Cardiac muscle cell (in vitro differentiated cells and primary cell): ENCODE results near the gene CTXND1. TPM values are rescaled to one million over a fixed set of nuclear protein-coding genes. Genes with fewer than 3 reads are reported as not detected.

Experiments
- DNase-seq, 2 donors: peaks; one replicate each; pipeline versions ENCODE4 v3.0.0 to v3.0.0-alpha.2; 2010 to 2017; ENCODE audit warnings: low read depth in 1 of 2, low spot score in 1 of 2
- H3K27ac ChIP-seq: fragments of 200-600 bp; sonication (generic); 2 replicates; pipeline ENCODE4 v1.5.1; 2016
- H3K27me3 ChIP-seq: fragments of 200-600 bp; sonication (generic); 2 replicates; pipeline ENCODE4 v1.6.0; 2016; ENCODE audit warnings: control low read depth
- H3K36me3 ChIP-seq: fragments of 200-600 bp; sonication (generic); 2 replicates; pipeline ENCODE4 v1.5.1; 2016; ENCODE audit warnings: control low read depth
- H3K4me1 ChIP-seq: fragments of 200-600 bp; sonication (generic); 2 replicates; pipeline ENCODE4 v1.8.1; 2017; ENCODE audit warnings: low read depth, mild to moderate bottlenecking, mixed run types
- H3K4me3 ChIP-seq: fragments of 200-600 bp; sonication (generic); 2 replicates; pipeline ENCODE4 v1.5.1; 2016; ENCODE audit warnings: mild to moderate bottlenecking
- H3K9me3 ChIP-seq: fragments of 200-600 bp; sonication (generic); 2 replicates; pipeline ENCODE4 v1.5.1; 2017; ENCODE audit warnings: low read depth, mild to moderate bottlenecking, control low read depth
- CTCF ChIP-seq: IDR thresholded peaks from 2 replicates; pipeline ENCODE4 v1.5.1; 2012; ENCODE audit warnings: low read depth, mild to moderate bottlenecking, low read length
- polyA plus RNA-seq: library from polyadenylated mRNA; unstranded; fragments of >200 nt; fragmentation: Nextera tagmentation; extraction: Ambion mirVana; gene quantifications from 2 replicates; pipeline ENCODE4 v1.2.1, GENCODE V29; 2016
- total RNA-seq: library from RNA; depleted of rRNA; stranded (reverse); fragments of >200 nt; gene quantifications from 2 replicates; pipeline ENCODE4 v1.2.3, GENCODE V29; 2016

The CTXND1 gene
- total and polyA plus RNA-seq, 2 experiments from 2014 or later: 0.09 to 0.27 TPM

GRCh38 chr15:80274996-80275395 is 23.0 kb upstream of the CTXND1 start:
- H3K36me3 ChIP-seq: no peaks in the 10 kb centered on the region
- no peak for TF ChIP-seq CTCF
- no peak overlapping the region for H3K27ac ChIP-seq
- DNase-seq: no peak
- H3K4me1 ChIP-seq: no peaks in the 10 kb centered on the region
- no peaks in the 10 kb centered on the region for H3K9me3 ChIP-seq
- peaks cover 11% of the 10 kb centered on the region for H3K27me3 ChIP-seq
- no peak overlapping the region for H3K4me3 ChIP-seq

GRCh38 chr15:80274554-80274953 is 22.5 kb upstream of the CTXND1 start:
- H3K27ac ChIP-seq: no peak overlapping the region
- peaks cover 16% of the 10 kb centered on the region for H3K27me3 ChIP-seq
- no peak overlapping the region for H3K4me3 ChIP-seq
- no peak for TF ChIP-seq CTCF
- no peaks in the 10 kb centered on the region for H3K4me1 ChIP-seq
- H3K36me3 ChIP-seq: no peaks in the 10 kb centered on the region
- H3K9me3 ChIP-seq: no peaks in the 10 kb centered on the region
- DNase-seq: no peak

- DNase-seq: no peak
- no peak for TF ChIP-seq CTCF
- no peak overlapping the region for H3K27ac ChIP-seq
These were observed 21.0 kb upstream of the CTXND1 start for GRCh38 chr15:80272987-80273386.

GRCh38 chr15:80270472-80270871 is 18.5 kb upstream of the CTXND1 start:
- TF ChIP-seq CTCF: no peak
- Histone ChIP-seq H3K9me3 (no peaks in the 10 kb centered on the region), H3K4me1 (no peaks in the 10 kb centered on the region), H3K27ac (no peak overlapping the region), H3K27me3 (peaks cover 45% of the 10 kb centered on the region), H3K4me3 (no peak overlapping the region), H3K36me3 (no peaks in the 10 kb centered on the region)
- no peak for DNase-seq

More at GRCh38 chr15:80272987-80273386, 21.0 kb upstream of the CTXND1 start:
- Histone ChIP-seq H3K36me3 (no peaks in the 10 kb centered on the region), H3K9me3 (no peaks in the 10 kb centered on the region), H3K4me1 (no peaks in the 10 kb centered on the region), H3K27me3 (peaks cover 22% of the 10 kb centered on the region), H3K4me3 (no peak overlapping the region)

- no peaks in the 10 kb centered on the region for H3K36me3 ChIP-seq
- no peak overlapping the region for H3K4me3 ChIP-seq
- no peaks in the 10 kb centered on the region for H3K9me3 ChIP-seq
- H3K4me1 ChIP-seq: no peaks in the 10 kb centered on the region
- H3K27me3 ChIP-seq: peaks cover 45% of the 10 kb centered on the region
- TF ChIP-seq CTCF: no peak
- H3K27ac ChIP-seq: no peak overlapping the region
- no peak for DNase-seq
These were observed 16.1 kb upstream of the CTXND1 start for GRCh38 chr15:80268101-80268500.

- H3K27ac ChIP-seq: no peak overlapping the region
- no peak overlapping the region for H3K4me3 ChIP-seq
- H3K27me3 ChIP-seq: peaks cover 46% of the 10 kb centered on the region
- no peak for TF ChIP-seq CTCF
- DNase-seq: no peak
- H3K4me1 ChIP-seq: no peaks in the 10 kb centered on the region
- no peaks in the 10 kb centered on the region for H3K36me3 ChIP-seq
- H3K9me3 ChIP-seq: no peaks in the 10 kb centered on the region
These were observed 15.6 kb upstream of the CTXND1 start for GRCh38 chr15:80267658-80268057.
